T-helper 1 cell (primary cell): ENCODE measurements around the gene SMIM23.

Source experiments
- DNase-seq, 5 donors: peaks; one replicate each; pipeline ENCODE4 v3.0.0-alpha.2; 2012 to 2020

The SMIM23 gene

DNA sequence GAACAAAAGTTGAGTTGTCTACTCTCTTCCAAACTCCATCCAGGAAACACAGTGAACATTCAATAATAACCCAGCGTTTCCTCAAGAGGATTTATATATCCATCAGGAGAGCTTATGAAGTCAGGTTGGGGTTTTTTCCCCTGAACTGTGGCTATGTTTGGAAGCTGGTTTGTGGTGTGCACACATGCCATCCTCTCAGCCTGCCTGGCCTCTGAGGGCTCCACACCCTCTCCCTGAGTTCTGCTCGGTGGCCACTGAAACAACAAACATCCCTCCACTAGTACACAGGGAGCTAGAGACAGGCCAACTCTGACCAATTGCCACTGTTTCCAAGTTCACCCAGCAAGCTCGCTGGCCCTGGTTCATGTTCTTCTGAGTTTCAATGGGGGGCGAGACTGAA, 35.7 kb downstream of the SMIM23 start:
- no peak for DNase-seq

DNA sequence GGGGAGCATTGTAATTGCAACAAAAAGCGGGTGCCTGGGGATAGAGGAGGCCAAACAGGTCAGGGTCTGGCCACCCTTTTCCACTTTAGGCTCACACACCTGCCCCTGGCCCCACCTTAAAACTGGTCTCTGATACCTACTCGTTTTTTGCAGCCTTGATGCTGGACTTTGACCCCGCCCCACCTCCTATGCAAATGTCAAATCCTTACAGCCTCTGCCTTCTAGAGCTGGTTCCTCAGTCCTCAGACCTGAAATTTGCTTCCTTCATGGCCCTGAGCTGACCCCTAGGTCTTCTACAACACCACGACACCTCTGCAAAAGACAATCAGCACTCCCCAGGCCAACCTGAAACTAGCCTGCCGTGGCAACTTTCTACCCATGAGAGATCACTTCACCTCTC, 37.7 kb downstream of the SMIM23 start:
- DNase-seq, result no peak

DNA sequence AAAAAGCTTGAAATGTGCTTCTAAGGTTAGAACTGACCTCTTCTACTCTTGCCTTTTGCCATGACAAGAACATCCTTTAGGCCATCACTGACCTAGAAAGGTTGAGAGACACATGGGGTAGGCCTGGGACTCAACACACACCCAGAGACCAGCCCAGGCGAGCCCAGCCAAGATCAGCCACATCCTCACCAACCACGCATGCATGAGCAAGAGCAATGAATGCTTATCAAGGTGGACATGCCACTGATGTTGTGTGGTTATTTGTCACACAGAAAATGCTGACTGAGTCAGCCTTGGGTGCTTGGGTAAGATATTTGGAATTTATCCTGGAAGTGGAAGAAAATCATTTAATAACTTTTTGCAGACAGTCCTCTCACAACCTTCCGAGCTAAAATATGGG, 39.4 kb downstream of the SMIM23 start:
- no peak for DNase-seq

DNA sequence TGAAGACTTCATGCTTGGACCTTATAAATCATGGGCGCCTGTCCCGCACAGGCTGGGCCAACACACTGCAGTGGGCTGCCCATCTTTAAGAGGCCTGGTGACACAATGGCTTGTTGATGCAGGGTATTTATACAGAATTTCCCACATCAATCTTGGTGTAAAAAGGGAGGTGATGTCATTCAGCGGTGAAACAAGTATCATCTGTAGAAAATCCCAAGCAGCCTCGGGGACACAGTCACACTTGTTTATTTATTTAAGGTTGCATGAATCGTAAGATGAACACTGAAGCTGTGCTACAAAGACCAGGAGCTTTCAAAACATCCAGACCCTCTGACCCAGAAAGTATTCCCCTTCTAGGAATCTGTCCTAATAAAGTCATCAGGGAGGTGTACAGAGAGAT, 40.5 kb downstream of the SMIM23 start:
- no peak for DNase-seq

DNA sequence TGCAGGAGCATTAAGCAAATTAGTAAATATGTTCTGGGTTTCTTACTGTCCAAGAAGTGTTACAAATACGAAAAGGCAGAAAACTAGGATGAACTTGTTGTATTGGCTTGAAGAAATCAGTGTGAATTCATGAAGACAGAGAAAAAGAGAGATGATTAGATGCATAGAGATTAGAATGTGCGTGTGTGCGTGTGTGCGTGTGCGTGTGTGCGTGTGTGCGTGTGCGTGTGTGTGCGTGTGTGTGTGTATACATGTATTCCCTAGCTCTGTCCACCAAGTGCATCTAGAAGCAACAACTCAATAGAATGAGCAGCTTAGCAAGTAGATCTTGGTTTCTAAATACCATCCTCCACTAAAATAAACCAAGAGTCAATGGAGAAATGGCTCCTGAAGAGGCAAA, 41.5 kb downstream of the SMIM23 start:
- no peak for DNase-seq

DNA sequence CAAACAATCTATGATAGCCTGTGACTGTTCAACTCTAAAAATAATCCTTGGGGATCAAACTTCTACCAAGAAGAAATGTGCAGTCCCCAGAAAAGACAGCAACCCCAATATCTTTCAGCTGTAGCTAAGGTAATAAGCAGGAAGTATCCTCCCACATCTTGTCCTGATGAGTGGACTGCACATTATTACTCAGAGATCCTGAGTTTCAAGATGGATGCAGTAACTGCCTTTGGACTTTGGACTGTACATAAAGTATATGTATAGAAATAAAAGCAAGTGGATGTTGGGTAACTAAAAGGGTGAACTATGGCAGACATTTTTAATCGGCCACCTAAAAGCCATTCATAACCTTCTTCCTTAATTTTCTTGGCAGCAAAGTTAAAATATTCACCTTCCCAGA, 45.1 kb downstream of the SMIM23 start:
- DNase-seq, result no peak

DNA sequence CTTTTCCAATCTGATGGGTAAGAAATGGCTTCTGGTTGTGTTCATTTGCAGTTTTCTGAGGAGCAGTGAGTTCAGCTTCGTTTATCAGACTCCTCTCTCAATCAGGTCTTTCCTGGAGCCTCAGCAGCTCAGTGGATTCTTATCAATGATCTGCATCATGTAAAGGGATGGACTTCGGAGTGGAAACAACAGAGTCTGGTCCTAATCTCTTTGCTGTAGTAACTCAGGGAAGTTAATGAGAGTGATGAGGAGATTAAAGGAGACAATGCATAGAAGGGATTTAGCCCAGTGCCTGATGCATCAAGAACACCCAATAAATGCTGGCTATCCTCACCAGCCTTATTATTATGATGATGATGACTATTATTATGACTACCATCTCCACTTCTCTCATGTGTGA, 47.2 kb downstream of the SMIM23 start:
- DNase-seq, result no peak

DNA sequence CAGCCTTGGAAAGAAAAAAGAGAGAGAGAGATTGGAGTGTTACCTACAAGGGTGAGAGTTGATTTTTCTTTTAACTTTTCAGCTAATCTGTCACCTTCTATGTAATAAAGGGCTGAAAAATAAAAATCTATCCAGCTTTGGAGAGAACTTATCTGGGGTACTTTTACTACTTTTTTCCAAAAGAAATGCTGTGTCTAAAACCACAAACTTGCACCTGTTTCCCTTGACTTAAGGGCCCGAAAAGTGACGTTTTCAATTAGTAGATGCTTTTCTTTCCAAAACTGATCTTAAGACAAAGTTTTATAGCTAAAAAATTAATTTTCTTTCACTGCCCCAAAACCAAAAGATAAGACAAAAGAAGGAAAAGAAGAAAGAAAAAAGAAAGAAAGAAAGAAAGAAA, 48.8 kb downstream of the SMIM23 start:
- DNase-seq, result no peak

DNA sequence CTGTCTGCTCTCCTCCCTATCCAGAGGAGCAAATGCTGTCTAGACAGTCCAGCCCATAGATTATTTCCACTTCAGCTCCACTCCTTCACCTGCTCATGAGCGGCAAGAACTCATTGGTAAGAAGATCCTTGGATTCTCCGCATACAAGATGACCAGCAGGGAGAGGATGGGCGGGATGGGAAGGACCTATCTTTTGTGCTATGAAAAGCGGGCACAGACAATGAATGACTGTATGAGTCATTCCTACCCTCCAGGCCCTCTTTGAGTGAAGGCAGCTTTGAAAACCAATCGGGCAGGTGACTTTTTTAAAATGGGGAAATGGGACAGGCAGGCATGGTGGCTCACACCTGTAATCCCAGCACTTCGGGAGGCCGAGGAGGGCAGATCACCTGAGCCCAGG, 49.4 kb downstream of the SMIM23 start:
- DNase-seq, result no peak

DNA sequence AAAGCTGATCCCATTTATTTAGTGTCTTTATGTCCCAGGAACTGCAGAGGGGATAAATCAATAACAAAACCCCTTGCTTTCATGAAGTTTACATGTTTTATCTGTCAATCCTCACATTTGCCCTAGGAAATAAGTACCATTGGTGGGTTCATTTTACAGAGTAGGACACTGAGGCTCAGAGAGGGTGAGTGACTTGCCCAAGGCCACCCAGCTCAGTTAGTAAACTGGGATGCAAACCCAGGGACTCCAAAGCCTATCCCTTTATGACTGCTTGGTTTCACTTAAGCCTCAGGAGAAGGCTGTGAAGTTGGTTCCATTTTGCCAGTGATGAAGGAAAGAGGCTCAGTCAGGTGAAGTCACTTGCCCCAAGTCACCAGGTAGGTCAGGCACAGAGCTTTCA, 51.9 kb downstream of the SMIM23 start:
- DNase-seq, result no peak

DNA sequence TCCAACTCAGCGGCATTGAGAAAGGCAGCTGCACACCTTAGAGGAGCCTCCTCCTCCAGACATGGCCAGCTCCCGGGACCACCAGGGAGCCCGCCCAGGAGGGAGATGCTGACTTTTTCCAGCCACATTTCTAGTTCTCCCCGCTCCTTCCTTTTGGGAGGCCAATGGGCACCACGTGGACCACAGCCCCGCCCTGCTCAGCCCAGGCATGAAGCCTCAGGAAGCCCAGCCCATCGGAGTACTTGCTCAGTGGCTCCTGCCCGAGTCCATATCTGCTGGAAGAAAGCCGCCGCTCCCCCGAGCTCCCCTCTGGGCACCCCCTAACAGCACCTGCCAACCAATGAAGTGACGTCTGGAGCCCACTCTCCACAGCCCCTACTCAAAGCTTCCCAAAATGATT, 52.4 kb downstream of the SMIM23 start:
- DNase-seq, result no peak

DNA sequence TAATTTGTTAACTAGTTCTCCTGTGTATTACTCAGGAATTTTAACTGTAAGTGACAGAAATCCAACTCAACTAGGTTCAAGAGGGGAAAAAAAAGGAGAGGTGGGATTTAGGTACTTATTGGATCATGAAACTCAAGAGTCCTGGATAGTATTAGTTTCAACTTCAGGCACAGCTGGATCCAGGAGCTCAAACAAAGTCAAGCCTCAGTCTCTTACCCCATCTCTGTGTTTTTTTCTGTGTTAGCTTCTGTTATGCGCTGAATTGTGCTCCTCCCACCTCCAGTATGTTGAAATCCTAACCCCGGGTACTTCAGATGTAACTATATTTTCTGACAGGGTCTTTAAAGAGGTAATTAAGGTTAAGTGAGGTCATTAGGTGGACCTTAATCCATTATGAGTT, 53.5 kb downstream of the SMIM23 start:
- DNase-seq, result no peak

DNA sequence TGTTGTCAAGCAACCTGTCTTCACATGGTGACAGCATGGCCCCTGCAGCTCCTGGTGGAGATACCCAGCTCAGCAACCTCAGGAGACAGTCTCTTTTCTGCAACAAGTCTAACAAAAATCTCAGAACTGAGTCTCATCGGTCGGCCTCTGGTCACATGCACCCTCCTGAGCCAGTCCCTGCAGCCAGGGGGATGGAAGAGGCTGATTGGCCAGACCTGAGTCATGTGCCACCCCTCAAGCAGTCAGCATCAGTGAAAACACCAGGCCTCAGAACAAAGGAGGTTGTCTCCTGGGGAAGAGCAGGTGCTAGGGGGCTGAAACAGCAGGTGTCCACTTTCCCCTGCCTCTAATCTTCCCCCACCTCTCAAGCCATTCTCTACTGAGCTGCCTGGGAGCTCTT, 54.4 kb downstream of the SMIM23 start:
- no peak for DNase-seq
